Gastroesophageal sphincter (tissue), 3 donors: ENCODE data around the gene OR2J1.

ENCODE experiments used
- EP300 ChIP-seq: sonication (generic); formaldehyde crosslinking; IDR thresholded peaks from one replicate; pipeline ENCODE4 v1.6.1; 2017; ENCODE audit warnings: antibody characterized with exemption, mild to moderate bottlenecking
- TF ChIP-seq, protein P1 (sequence below), 4 experiments: fragments of 200-600 bp in 2 of 4; fragments of 450-650 bp in 2 of 4; sonication (generic) in 1 of 4; IDR thresholded peaks; one replicate each; pipeline ENCODE4 v1.5.1; 2017 to 2019; ENCODE audit warnings: antibody characterized with exemption in 4 of 4, mild to moderate bottlenecking in 2 of 4, moderate library complexity in 2 of 4

DNA sequence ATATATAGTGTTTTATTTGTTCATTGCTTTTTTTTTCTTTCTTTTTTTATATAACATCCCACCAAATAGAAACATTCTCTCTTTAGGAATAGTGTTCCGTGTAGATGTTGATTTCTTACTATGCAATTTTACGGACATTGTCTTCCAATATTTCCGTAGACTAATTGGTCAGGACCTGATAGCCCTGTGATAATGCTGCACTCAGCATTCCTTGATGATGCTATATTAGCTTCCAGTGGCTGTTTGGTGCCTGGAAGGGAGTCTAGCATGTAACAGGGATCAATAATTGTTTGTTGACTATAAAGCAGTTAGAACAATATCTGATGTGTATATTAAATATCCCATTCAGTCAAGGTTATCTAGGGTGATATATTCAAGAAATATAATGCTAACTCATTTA, 47.6 kb upstream of the OR2J1 start:
- TF ChIP-seq, protein P1, sequence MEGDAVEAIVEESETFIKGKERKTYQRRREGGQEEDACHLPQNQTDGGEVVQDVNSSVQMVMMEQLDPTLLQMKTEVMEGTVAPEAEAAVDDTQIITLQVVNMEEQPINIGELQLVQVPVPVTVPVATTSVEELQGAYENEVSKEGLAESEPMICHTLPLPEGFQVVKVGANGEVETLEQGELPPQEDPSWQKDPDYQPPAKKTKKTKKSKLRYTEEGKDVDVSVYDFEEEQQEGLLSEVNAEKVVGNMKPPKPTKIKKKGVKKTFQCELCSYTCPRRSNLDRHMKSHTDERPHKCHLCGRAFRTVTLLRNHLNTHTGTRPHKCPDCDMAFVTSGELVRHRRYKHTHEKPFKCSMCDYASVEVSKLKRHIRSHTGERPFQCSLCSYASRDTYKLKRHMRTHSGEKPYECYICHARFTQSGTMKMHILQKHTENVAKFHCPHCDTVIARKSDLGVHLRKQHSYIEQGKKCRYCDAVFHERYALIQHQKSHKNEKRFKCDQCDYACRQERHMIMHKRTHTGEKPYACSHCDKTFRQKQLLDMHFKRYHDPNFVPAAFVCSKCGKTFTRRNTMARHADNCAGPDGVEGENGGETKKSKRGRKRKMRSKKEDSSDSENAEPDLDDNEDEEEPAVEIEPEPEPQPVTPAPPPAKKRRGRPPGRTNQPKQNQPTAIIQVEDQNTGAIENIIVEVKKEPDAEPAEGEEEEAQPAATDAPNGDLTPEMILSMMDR (IDR thresholded peaks at IDR 0.05) = no peak
- TF ChIP-seq EP300 = no peak
